Measurements from ENCODE around the gene MCF2L2. TPM values are rescaled to one million over a fixed set of nuclear protein-coding genes. Genes with fewer than 3 reads are reported as not detected.
"Not testable (repeated sequence)": the region's sequence is repeated elsewhere in the genome, so short reads cannot be mapped to it uniquely, and the experiment has no call there.

The MCF2L2 gene
- polyA plus RNA-seq, 1 donor = 2.4 TPM

- not testable (repeated sequence) for H3K9me3 ChIP-seq (ENCODE audit: control insufficient read depth, low read depth, low read length); H3K36me3 ChIP-seq (ENCODE audit: control insufficient read depth, insufficient read depth, low read length); H3K4me3 ChIP-seq (ENCODE audit: low read length); H3K27me3 ChIP-seq (ENCODE audit: control insufficient read depth, insufficient read depth, low read length); H3K27ac ChIP-seq (ENCODE audit: low read length); H3K4me1 ChIP-seq (ENCODE audit: control insufficient read depth, insufficient read depth, low read length); DNase-seq
- whole genome bisulfite sequencing (ENCODE audit: insufficient coverage, low lambda C conversion rate) = 56% methylated on average over 3 of the region's 5 CpGs
These were observed 56.8 kb downstream of the MCF2L2 start for GRCh38 chr3:183371600-183371968.

GRCh38 chr3:183370391-183370790 is 58.0 kb downstream of the MCF2L2 start:
- no peaks in the 10 kb centered on the region for H3K36me3 ChIP-seq (ENCODE audit: control insufficient read depth, insufficient read depth, low read length)

GRCh38 chr3:183369627-183370026 is 58.8 kb downstream of the MCF2L2 start:
- Histone ChIP-seq H3K27me3 (ENCODE audit: control insufficient read depth, insufficient read depth, low read length) (no peaks in the 10 kb centered on the region), H3K9me3 (ENCODE audit: control insufficient read depth, low read depth, low read length) (no peaks in the 10 kb centered on the region), H3K27ac (ENCODE audit: low read length) (no peak overlapping the region), H3K4me3 (ENCODE audit: low read length) (no peak overlapping the region), H3K4me1 (ENCODE audit: control insufficient read depth, insufficient read depth, low read length) (no peaks in the 10 kb centered on the region), H3K36me3 (ENCODE audit: control insufficient read depth, insufficient read depth, low read length) (no peaks in the 10 kb centered on the region)
- no peak for DNase-seq
- WGBS (ENCODE audit: insufficient coverage, low lambda C conversion rate) = 100% methylated on average over 2 of the region's 2 CpGs

More at GRCh38 chr3:183370391-183370790, 58.0 kb downstream of the MCF2L2 start:
- no peak for DNase-seq
- no peaks in the 10 kb centered on the region for H3K9me3 ChIP-seq (ENCODE audit: control insufficient read depth, low read depth, low read length)
- no peak overlapping the region for H3K4me3 ChIP-seq (ENCODE audit: low read length)
- no CpG with 5 or more reads among the region's 4 CpGs for WGBS (ENCODE audit: insufficient coverage, low lambda C conversion rate)
- H3K27ac ChIP-seq (ENCODE audit: low read length) = no peak overlapping the region
- no peaks in the 10 kb centered on the region for H3K27me3 ChIP-seq (ENCODE audit: control insufficient read depth, insufficient read depth, low read length)
- H3K4me1 ChIP-seq (ENCODE audit: control insufficient read depth, insufficient read depth, low read length) = no peaks in the 10 kb centered on the region

- no peaks in the 10 kb centered on the region for H3K4me1 ChIP-seq (ENCODE audit: control insufficient read depth, insufficient read depth, low read length)
- H3K9me3 ChIP-seq (ENCODE audit: control insufficient read depth, low read depth, low read length) = no peaks in the 10 kb centered on the region
- no peak overlapping the region for H3K27ac ChIP-seq (ENCODE audit: low read length)
- no peaks in the 10 kb centered on the region for H3K36me3 ChIP-seq (ENCODE audit: control insufficient read depth, insufficient read depth, low read length)
- no CpG with 5 or more reads among the region's 4 CpGs for WGBS (ENCODE audit: insufficient coverage, low lambda C conversion rate)
- H3K4me3 ChIP-seq (ENCODE audit: low read length) = no peak overlapping the region
- DNase-seq = no peak
- H3K27me3 ChIP-seq (ENCODE audit: control insufficient read depth, insufficient read depth, low read length) = no peaks in the 10 kb centered on the region
These were observed 59.3 kb downstream of the MCF2L2 start for GRCh38 chr3:183369117-183369516.

- H3K27me3 ChIP-seq (ENCODE audit: control insufficient read depth, insufficient read depth, low read length) = no peaks in the 10 kb centered on the region
- no peaks in the 10 kb centered on the region for H3K36me3 ChIP-seq (ENCODE audit: control insufficient read depth, insufficient read depth, low read length)
- 100% methylated on average over 1 of the region's 3 CpGs for WGBS (ENCODE audit: insufficient coverage, low lambda C conversion rate)
- DNase-seq = no peak
- no peak overlapping the region for H3K27ac ChIP-seq (ENCODE audit: low read length)
- no peaks in the 10 kb centered on the region for H3K9me3 ChIP-seq (ENCODE audit: control insufficient read depth, low read depth, low read length)
- H3K4me3 ChIP-seq (ENCODE audit: low read length) = no peak overlapping the region
- H3K4me1 ChIP-seq (ENCODE audit: control insufficient read depth, insufficient read depth, low read length) = no peaks in the 10 kb centered on the region
These were observed 67.3 kb downstream of the MCF2L2 start for GRCh38 chr3:183360971-183361624.

- no CpG with 5 or more reads among the region's 2 CpGs for WGBS (ENCODE audit: insufficient coverage, low lambda C conversion rate)
These were observed 69.4 kb downstream of the MCF2L2 start for GRCh38 chr3:183359036-183359435.

GRCh38 chr3:183357564-183358079 is 70.8 kb downstream of the MCF2L2 start:
- no peaks in the 10 kb centered on the region for H3K9me3 ChIP-seq (ENCODE audit: control insufficient read depth, low read depth, low read length)
- H3K4me1 ChIP-seq (ENCODE audit: control insufficient read depth, insufficient read depth, low read length) = no peaks in the 10 kb centered on the region
- 100% methylated on average over 1 of the region's 8 CpGs for WGBS (ENCODE audit: insufficient coverage, low lambda C conversion rate)
- H3K36me3 ChIP-seq (ENCODE audit: control insufficient read depth, insufficient read depth, low read length) = no peaks in the 10 kb centered on the region
- H3K4me3 ChIP-seq (ENCODE audit: low read length) = no peak overlapping the region
- DNase-seq = no peak
- H3K27ac ChIP-seq (ENCODE audit: low read length) = no peak overlapping the region
- H3K27me3 ChIP-seq (ENCODE audit: control insufficient read depth, insufficient read depth, low read length) = no peaks in the 10 kb centered on the region

More at GRCh38 chr3:183359036-183359435, 69.4 kb downstream of the MCF2L2 start:
- no peaks in the 10 kb centered on the region for H3K27me3 ChIP-seq (ENCODE audit: control insufficient read depth, insufficient read depth, low read length)
- no peaks in the 10 kb centered on the region for H3K9me3 ChIP-seq (ENCODE audit: control insufficient read depth, low read depth, low read length)
- no peaks in the 10 kb centered on the region for H3K4me1 ChIP-seq (ENCODE audit: control insufficient read depth, insufficient read depth, low read length)
- H3K27ac ChIP-seq (ENCODE audit: low read length) = no peak overlapping the region
- no peak overlapping the region for H3K4me3 ChIP-seq (ENCODE audit: low read length)
- no peaks in the 10 kb centered on the region for H3K36me3 ChIP-seq (ENCODE audit: control insufficient read depth, insufficient read depth, low read length)
- DNase-seq = no peak

GRCh38 chr3:183356920-183357319 is 71.5 kb downstream of the MCF2L2 start:
- H3K9me3 ChIP-seq (ENCODE audit: control insufficient read depth, low read depth, low read length) = no peaks in the 10 kb centered on the region
- no peak overlapping the region for H3K4me3 ChIP-seq (ENCODE audit: low read length)
- H3K4me1 ChIP-seq (ENCODE audit: control insufficient read depth, insufficient read depth, low read length) = no peaks in the 10 kb centered on the region
- DNase-seq = no peak
- no peaks in the 10 kb centered on the region for H3K36me3 ChIP-seq (ENCODE audit: control insufficient read depth, insufficient read depth, low read length)
- no peak overlapping the region for H3K27ac ChIP-seq (ENCODE audit: low read length)
- H3K27me3 ChIP-seq (ENCODE audit: control insufficient read depth, insufficient read depth, low read length) = no peaks in the 10 kb centered on the region

- no peak for DNase-seq
- H3K9me3 ChIP-seq (ENCODE audit: control insufficient read depth, low read depth, low read length) = no peaks in the 10 kb centered on the region
- no peaks in the 10 kb centered on the region for H3K36me3 ChIP-seq (ENCODE audit: control insufficient read depth, insufficient read depth, low read length)
- WGBS (ENCODE audit: insufficient coverage, low lambda C conversion rate) = 88% methylated on average over 1 of the region's 1 CpG
- no peaks in the 10 kb centered on the region for H3K27me3 ChIP-seq (ENCODE audit: control insufficient read depth, insufficient read depth, low read length)
- no peaks in the 10 kb centered on the region for H3K4me1 ChIP-seq (ENCODE audit: control insufficient read depth, insufficient read depth, low read length)
- H3K27ac ChIP-seq (ENCODE audit: low read length) = no peak overlapping the region
- H3K4me3 ChIP-seq (ENCODE audit: low read length) = no peak overlapping the region
These were observed 73.5 kb downstream of the MCF2L2 start for GRCh38 chr3:183354874-183355273.

- WGBS (ENCODE audit: insufficient coverage, low lambda C conversion rate) = no CpG with 5 or more reads among the region's 3 CpGs
These were observed 74.0 kb downstream of the MCF2L2 start for GRCh38 chr3:183354325-183354831.

GRCh38 chr3:183353421-183353820 is 75.0 kb downstream of the MCF2L2 start:
- H3K36me3 ChIP-seq (ENCODE audit: control insufficient read depth, insufficient read depth, low read length) = no peaks in the 10 kb centered on the region
- no peaks in the 10 kb centered on the region for H3K9me3 ChIP-seq (ENCODE audit: control insufficient read depth, low read depth, low read length)
- H3K27me3 ChIP-seq (ENCODE audit: control insufficient read depth, insufficient read depth, low read length) = no peaks in the 10 kb centered on the region
- no peaks in the 10 kb centered on the region for H3K4me1 ChIP-seq (ENCODE audit: control insufficient read depth, insufficient read depth, low read length)
- no peak overlapping the region for H3K27ac ChIP-seq (ENCODE audit: low read length)
- DNase-seq = no peak
- WGBS (ENCODE audit: insufficient coverage, low lambda C conversion rate) = no CpG with 5 or more reads among the region's 7 CpGs
- H3K4me3 ChIP-seq (ENCODE audit: low read length) = no peak overlapping the region

More at GRCh38 chr3:183354325-183354831, 74.0 kb downstream of the MCF2L2 start:
- Histone ChIP-seq H3K9me3 (ENCODE audit: control insufficient read depth, low read depth, low read length) (no peaks in the 10 kb centered on the region), H3K27ac (ENCODE audit: low read length) (no peak overlapping the region), H3K4me1 (ENCODE audit: control insufficient read depth, insufficient read depth, low read length) (no peaks in the 10 kb centered on the region), H3K36me3 (ENCODE audit: control insufficient read depth, insufficient read depth, low read length) (no peaks in the 10 kb centered on the region), H3K27me3 (ENCODE audit: control insufficient read depth, insufficient read depth, low read length) (no peaks in the 10 kb centered on the region), H3K4me3 (ENCODE audit: low read length) (no peak overlapping the region)
- peak in 1 of 2 donors; percentile 29 for DNase-seq
